DND-41 (cell line): ENCODE data around the gene KPNA1.

Source experiments
- EZH2 ChIP-seq: IDR thresholded peaks from 3 replicates; pipeline ENCODE4 v1.6.1; 2012; ENCODE audit warnings: borderline replicate concordance, low read depth, mild to moderate bottlenecking, moderate library complexity, low read length, inconsistent platforms; ENCODE audit not compliant: severe bottlenecking
- TF ChIP-seq, protein P1 (sequence below): IDR thresholded peaks from 2 replicates; pipeline ENCODE4 v1.5.1; 2012; ENCODE audit warnings: borderline replicate concordance, low read length, moderate library complexity, mild to moderate bottlenecking; ENCODE audit not compliant: poor library complexity, severe bottlenecking; ENCODE audit errors: extremely low read depth

DNA sequence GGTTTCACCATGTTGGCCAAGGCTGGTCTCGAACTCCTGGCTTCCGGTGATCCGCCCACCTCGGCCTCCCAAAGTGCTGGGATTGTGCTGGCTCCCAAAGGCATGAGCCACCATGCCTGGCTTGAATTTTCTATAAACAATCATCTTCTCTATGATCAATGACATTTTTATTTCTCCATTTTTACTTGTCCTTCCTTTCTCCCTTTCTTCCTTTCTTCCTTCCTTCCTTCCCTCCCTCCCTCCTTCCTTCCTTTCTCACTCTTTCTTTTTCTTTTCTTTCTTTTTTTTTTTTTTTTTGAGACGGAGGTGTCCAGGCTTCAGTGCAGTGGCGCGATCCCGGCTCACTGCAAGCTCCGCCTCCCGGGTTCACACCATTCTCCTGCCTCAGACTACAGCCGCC lies 8.6 kb upstream of the KPNA1 start:
- TF ChIP-seq, protein P1, sequence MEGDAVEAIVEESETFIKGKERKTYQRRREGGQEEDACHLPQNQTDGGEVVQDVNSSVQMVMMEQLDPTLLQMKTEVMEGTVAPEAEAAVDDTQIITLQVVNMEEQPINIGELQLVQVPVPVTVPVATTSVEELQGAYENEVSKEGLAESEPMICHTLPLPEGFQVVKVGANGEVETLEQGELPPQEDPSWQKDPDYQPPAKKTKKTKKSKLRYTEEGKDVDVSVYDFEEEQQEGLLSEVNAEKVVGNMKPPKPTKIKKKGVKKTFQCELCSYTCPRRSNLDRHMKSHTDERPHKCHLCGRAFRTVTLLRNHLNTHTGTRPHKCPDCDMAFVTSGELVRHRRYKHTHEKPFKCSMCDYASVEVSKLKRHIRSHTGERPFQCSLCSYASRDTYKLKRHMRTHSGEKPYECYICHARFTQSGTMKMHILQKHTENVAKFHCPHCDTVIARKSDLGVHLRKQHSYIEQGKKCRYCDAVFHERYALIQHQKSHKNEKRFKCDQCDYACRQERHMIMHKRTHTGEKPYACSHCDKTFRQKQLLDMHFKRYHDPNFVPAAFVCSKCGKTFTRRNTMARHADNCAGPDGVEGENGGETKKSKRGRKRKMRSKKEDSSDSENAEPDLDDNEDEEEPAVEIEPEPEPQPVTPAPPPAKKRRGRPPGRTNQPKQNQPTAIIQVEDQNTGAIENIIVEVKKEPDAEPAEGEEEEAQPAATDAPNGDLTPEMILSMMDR = no peak
- TF ChIP-seq EZH2 = no peak
